ENCODE measurements around the gene CDH23. TPM values are rescaled to one million over a fixed set of nuclear protein-coding genes. Genes with fewer than 3 reads are reported as not detected.

The CDH23 gene
- polyA plus RNA-seq, 1 donor from 2014 or later = 6.6 TPM

DNA sequence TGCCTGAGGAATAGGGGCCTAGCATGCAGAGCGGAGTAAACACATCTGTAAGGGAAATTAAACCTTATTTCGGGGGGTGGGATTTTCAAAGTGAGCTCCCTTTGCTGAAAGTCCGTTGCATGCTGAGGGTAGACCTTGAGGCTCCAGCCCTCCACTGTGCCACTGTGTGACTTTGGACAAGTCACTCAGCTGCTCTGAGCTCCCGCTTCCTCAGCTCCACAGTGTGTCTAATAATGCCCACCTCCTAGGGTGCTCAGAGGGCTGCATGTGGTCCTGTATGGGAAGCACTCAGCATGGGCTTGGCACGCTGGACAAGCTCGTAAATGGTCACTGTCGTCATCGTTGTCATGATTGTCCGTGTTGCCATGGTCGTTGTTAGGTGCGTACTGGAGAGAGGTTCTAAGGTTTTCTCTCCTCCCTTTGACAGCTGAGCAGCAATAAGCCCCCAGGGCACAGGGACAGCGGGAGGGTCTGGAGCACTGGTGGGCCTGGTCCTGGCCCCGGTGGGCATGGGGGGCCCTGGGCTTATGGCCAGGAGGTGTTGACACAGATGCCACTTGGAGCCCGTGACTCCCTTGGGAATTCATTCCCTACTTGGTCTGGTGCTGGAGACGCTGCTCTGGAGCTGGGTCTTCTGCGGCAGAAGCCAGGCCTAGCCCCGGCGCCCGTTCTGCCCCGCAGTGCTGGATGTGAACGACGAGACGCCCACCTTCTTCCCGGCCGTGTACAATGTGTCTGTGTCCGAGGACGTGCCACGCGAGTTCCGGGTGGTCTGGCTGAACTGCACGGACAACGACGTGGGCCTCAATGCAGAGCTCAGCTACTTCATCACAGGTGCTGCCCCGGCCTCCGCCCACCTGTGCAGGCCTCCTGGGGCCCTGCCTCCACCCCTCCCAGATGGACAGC is 309.7 kb downstream of the CDH23 start:
- H3K4me3 ChIP-seq (ENCODE audit: low read length) = no peak overlapping the region
- TF ChIP-seq SMC3 (conservative IDR thresholded peaks at IDR 0.05; ENCODE audit: poor library complexity) = no peak
- TF ChIP-seq TAF1 (IDR thresholded peaks at IDR 0.05; ENCODE audit: low read depth) = no peak
- TF ChIP-seq REST (IDR thresholded peaks at IDR 0.05; ENCODE audit: borderline replicate concordance) = no peak
- no peak for TF ChIP-seq MXI1 (conservative IDR thresholded peaks at IDR 0.05; ENCODE audit: poor library complexity, severe bottlenecking)
- TF ChIP-seq, protein P1, sequence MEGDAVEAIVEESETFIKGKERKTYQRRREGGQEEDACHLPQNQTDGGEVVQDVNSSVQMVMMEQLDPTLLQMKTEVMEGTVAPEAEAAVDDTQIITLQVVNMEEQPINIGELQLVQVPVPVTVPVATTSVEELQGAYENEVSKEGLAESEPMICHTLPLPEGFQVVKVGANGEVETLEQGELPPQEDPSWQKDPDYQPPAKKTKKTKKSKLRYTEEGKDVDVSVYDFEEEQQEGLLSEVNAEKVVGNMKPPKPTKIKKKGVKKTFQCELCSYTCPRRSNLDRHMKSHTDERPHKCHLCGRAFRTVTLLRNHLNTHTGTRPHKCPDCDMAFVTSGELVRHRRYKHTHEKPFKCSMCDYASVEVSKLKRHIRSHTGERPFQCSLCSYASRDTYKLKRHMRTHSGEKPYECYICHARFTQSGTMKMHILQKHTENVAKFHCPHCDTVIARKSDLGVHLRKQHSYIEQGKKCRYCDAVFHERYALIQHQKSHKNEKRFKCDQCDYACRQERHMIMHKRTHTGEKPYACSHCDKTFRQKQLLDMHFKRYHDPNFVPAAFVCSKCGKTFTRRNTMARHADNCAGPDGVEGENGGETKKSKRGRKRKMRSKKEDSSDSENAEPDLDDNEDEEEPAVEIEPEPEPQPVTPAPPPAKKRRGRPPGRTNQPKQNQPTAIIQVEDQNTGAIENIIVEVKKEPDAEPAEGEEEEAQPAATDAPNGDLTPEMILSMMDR (IDR thresholded peaks at IDR 0.05; ENCODE audit: poor library complexity, severe bottlenecking) = no peak
- no peak for TF ChIP-seq EP300 (conservative IDR thresholded peaks at IDR 0.05; ENCODE audit: poor library complexity, severe bottlenecking)
- no peak for TF ChIP-seq RAD21 (conservative IDR thresholded peaks at IDR 0.05)
- no peak for TF ChIP-seq EZH2 (IDR thresholded peaks at IDR 0.05; ENCODE audit: borderline replicate concordance, insufficient read depth, low read length, poor library complexity, severe bottlenecking)
- no peak for TF ChIP-seq POLR2AphosphoS5 (IDR thresholded peaks at IDR 0.05)
- H3K4me2 ChIP-seq (ENCODE audit: low read length) = no peak overlapping the region
- no peaks in the 10 kb centered on the region for H3K27me3 ChIP-seq (ENCODE audit: insufficient read depth, low read depth, low read length)
- H3K27ac ChIP-seq (ENCODE audit: low read length) = no peak overlapping the region
- H2AFZ ChIP-seq (ENCODE audit: low read depth, low read length) = no peak overlapping the region
- H3K79me2 ChIP-seq (replicated peaks; ENCODE audit: insufficient read depth, low read length) = no peaks in the 10 kb centered on the region
- no peaks in the 10 kb centered on the region for H3K36me3 ChIP-seq (ENCODE audit: insufficient read depth, low read length)
- no peak overlapping the region for H3K9ac ChIP-seq (ENCODE audit: low read length)
- H3K9me2 ChIP-seq (ENCODE audit: insufficient read depth, low read length) = no peaks in the 10 kb centered on the region
- no peaks in the 10 kb centered on the region for H3K9me3 ChIP-seq (ENCODE audit: low read length)
- no peaks in the 10 kb centered on the region for H4K20me1 ChIP-seq (ENCODE audit: insufficient read depth)
- no peaks in the 10 kb centered on the region for H3F3A ChIP-seq (ENCODE audit: insufficient read depth, low read length, poor library complexity, severe bottlenecking)

DNA sequence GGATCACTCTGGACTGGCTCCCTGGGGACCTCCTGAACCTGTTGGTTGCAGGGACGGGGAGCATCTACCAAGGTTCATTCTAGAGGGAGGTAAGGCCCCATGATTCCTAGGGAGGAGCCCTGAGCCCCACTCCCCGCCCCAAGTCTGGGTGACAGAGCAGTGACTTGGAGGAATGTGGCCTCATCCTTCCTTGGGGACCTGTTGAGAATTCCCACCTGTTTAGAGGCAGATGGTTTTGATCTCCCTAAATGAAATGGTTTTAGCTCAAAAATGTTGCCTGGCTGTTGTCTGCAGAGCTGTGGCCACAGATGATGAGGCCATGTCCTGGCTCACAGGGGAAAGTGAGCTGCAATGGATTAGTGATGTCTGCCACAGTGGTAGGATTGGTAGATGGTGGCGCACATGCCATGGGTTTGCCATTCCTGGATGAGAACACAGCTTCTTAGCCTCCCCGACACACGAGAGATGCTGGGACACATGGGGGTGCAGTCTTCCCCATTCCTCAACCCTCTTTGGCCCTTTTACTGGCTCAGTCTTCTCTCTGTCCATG is 310.6 kb downstream of the CDH23 start:
- Histone ChIP-seq H4K20me1 (ENCODE audit: insufficient read depth) (no peaks in the 10 kb centered on the region), H2AFZ (ENCODE audit: low read depth, low read length) (no peak overlapping the region), H3K79me2 (replicated peaks; ENCODE audit: insufficient read depth, low read length) (no peaks in the 10 kb centered on the region), H3F3A (ENCODE audit: insufficient read depth, low read length, poor library complexity, severe bottlenecking) (no peaks in the 10 kb centered on the region), H3K4me3 (ENCODE audit: low read length) (no peak overlapping the region), H3K4me2 (ENCODE audit: low read length) (no peak overlapping the region), H3K9me3 (ENCODE audit: low read length) (no peaks in the 10 kb centered on the region), H3K27me3 (ENCODE audit: insufficient read depth, low read depth, low read length) (no peaks in the 10 kb centered on the region), H3K27ac (ENCODE audit: low read length) (no peak overlapping the region), H3K9me2 (ENCODE audit: insufficient read depth, low read length) (no peaks in the 10 kb centered on the region), H3K36me3 (ENCODE audit: insufficient read depth, low read length) (no peaks in the 10 kb centered on the region), H3K9ac (ENCODE audit: low read length) (no peak overlapping the region)
- TF ChIP-seq EZH2 (IDR thresholded peaks at IDR 0.05; ENCODE audit: borderline replicate concordance, insufficient read depth, low read length, poor library complexity, severe bottlenecking) (no peak), MXI1 (conservative IDR thresholded peaks at IDR 0.05; ENCODE audit: poor library complexity, severe bottlenecking) (no peak), REST (IDR thresholded peaks at IDR 0.05; ENCODE audit: borderline replicate concordance) (no peak), TAF1 (IDR thresholded peaks at IDR 0.05; ENCODE audit: low read depth) (no peak), POLR2AphosphoS5 (IDR thresholded peaks at IDR 0.05) (no peak), RAD21 (conservative IDR thresholded peaks at IDR 0.05) (no peak), EP300 (conservative IDR thresholded peaks at IDR 0.05; ENCODE audit: poor library complexity, severe bottlenecking) (no peak), SMC3 (conservative IDR thresholded peaks at IDR 0.05; ENCODE audit: poor library complexity) (no peak)
- TF ChIP-seq, protein P1 (IDR thresholded peaks at IDR 0.05; ENCODE audit: poor library complexity, severe bottlenecking) = no peak

Data from neural cell (in vitro differentiated cells).